ENCODE data around the gene CENPH.
"Not testable (repeated sequence)": the region's sequence is repeated elsewhere in the genome, so short reads cannot be mapped to it uniquely, and the experiment has no call there.

The CENPH gene

GRCh38 chr5:69225860-69226259 is 36.5 kb downstream of the CENPH start:
- TF ChIP-seq CTCF (IDR thresholded peaks at IDR 0.05; ENCODE audit: borderline replicate concordance, insufficient read depth, low read depth, low read length) = no peak
- no peak overlapping the region for H3K4me3 ChIP-seq (ENCODE audit: low read depth, low read length)

DNA sequence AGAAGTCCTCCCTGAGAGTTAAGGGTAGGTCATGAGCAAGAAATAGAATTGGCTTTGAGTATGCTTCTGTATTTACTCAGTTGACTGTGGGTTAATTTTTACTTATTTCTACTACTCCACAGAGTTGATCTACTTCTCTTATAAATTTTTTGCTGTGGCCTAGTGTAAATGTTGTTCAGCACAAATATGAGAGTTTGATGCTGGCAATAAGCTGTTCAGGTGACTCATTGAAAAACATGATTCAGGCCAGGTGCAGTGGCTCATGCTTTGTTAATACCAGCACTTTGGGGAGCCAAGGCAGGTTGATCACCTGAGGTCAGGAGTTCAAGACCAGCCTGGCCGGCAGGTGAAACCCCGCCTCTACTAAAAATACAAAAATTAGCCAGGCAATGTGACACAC is 40.8 kb downstream of the CENPH start:
- no peak overlapping the region for H3K4me3 ChIP-seq (ENCODE audit: low read depth, low read length)
- no peak for TF ChIP-seq CTCF (IDR thresholded peaks at IDR 0.05; ENCODE audit: borderline replicate concordance, insufficient read depth, low read depth, low read length)

- no peak for TF ChIP-seq CTCF (IDR thresholded peaks at IDR 0.05; ENCODE audit: borderline replicate concordance, insufficient read depth, low read depth, low read length)
- H3K4me3 ChIP-seq (ENCODE audit: low read depth, low read length) = no peak overlapping the region
Observed at GRCh38 chr5:69231281-69231680, 41.9 kb downstream of the CENPH start.

- no peak for TF ChIP-seq CTCF (IDR thresholded peaks at IDR 0.05; ENCODE audit: borderline replicate concordance, insufficient read depth, low read depth, low read length)
- no peak overlapping the region for H3K4me3 ChIP-seq (ENCODE audit: low read depth, low read length)
Observed at GRCh38 chr5:69231851-69232250, 42.5 kb downstream of the CENPH start.

- peak within 1 kb of the TSS; percentile 86 for H3K4me3 ChIP-seq (ENCODE audit: low read depth, low read length)
- no peak for TF ChIP-seq CTCF (IDR thresholded peaks at IDR 0.05; ENCODE audit: borderline replicate concordance, insufficient read depth, low read depth, low read length)
Observed at GRCh38 chr5:69234457-69235268, 45.3 kb downstream of the CENPH start, which contains the start of gene CDK7. Gene CDK7, plus strand, starts transcription at chr5:69234886. Its CDS starts 90 bp downstream, at chr5:69234976.

GRCh38 chr5:69236733-69237132 is 47.4 kb downstream of the CENPH start:
- H3K4me3 ChIP-seq (ENCODE audit: low read depth, low read length) = not testable (repeated sequence)

- no peak overlapping the region for H3K4me3 ChIP-seq (ENCODE audit: low read depth, low read length)
- no peak for TF ChIP-seq CTCF (IDR thresholded peaks at IDR 0.05; ENCODE audit: borderline replicate concordance, insufficient read depth, low read depth, low read length)
Observed at GRCh38 chr5:69237877-69238276, 48.5 kb downstream of the CENPH start.

All from GM12875 (cell line).